IMR-90 (cell line): ENCODE data around the gene GPER1. TPM values are rescaled to one million over a fixed set of nuclear protein-coding genes. Genes with fewer than 3 reads are reported as not detected.

ENCODE experiments used
- ATAC-seq: fragments of 200-7000 bp; cut with Tn5 transposase; 2 replicates; pipeline ENCODE4 v1.9.1; 2020; ENCODE audit warnings: low read depth, mild to moderate bottlenecking, moderate library complexity
- BruUV-seq: library from RNA; stranded (reverse); fragments of 400-500 nt; replicated peaks from 2 replicates; lab custom pipeline; 2021; lab: Mats Ljungman, UMichigan
- CTCF ChIA-PET: fragments of 300-600 bp; formaldehyde crosslinking; extraction: SDS; loops from one replicate; lab custom pipeline; 2021; ENCODE audit warnings: antibody characterized with exemption; lab: Yijun Ruan, JAX
- POLR2A ChIA-PET: fragments of 300-600 bp; sonication (Branson Sonifier 250); formaldehyde crosslinking; loops from one replicate; lab custom pipeline; 2022; ENCODE audit warnings: antibody characterized with exemption; ENCODE audit not compliant: unreplicated experiment; lab: Charles Lee
- DNase-seq: peaks from one replicate; pipeline ENCODE4 v3.0.0; 2013
- H2AFZ ChIP-seq: replicated peaks from 2 replicates; pipeline ENCODE3; 2013; ENCODE audit warnings: low read length, mild to moderate bottlenecking; ENCODE audit not compliant: poor library complexity
- H2AK5ac ChIP-seq: 2 replicates; pipeline ENCODE4 v1.6.1; 2013; ENCODE audit warnings: low read depth, low read length, inconsistent platforms
- H2AK9ac ChIP-seq: replicated peaks from 2 replicates; pipeline ENCODE3; 2013; ENCODE audit warnings: mild to moderate bottlenecking, low read depth, low read length, moderate library complexity; ENCODE audit not compliant: poor library complexity
- H2BK120ac ChIP-seq: 2 replicates; pipeline ENCODE4 v1.6.1; 2013; ENCODE audit warnings: low read depth, low read length, inconsistent platforms
- H2BK15ac ChIP-seq: 3 replicates; pipeline ENCODE4 v1.6.1; 2013; ENCODE audit warnings: low read depth, low read length, inconsistent platforms
- H2BK20ac ChIP-seq: 2 replicates; pipeline ENCODE4 v1.6.1; 2013; ENCODE audit warnings: low read depth, mild to moderate bottlenecking, inconsistent platforms, low read length, moderate library complexity
- H2BK5ac ChIP-seq: 2 replicates; pipeline ENCODE4 v1.6.1; 2013; ENCODE audit warnings: mild to moderate bottlenecking, low read depth, low read length, inconsistent platforms; ENCODE audit not compliant: poor library complexity, severe bottlenecking
- H3K14ac ChIP-seq: replicated peaks from 2 replicates; pipeline ENCODE4 v1.6.1; 2013; ENCODE audit warnings: low read depth, low read length, inconsistent platforms
- H3K18ac ChIP-seq: 2 replicates; pipeline ENCODE4 v1.6.1; 2013; ENCODE audit warnings: low read depth, low read length, control low read depth
- H3K23ac ChIP-seq: 2 replicates; pipeline ENCODE4 v1.6.1; 2013; ENCODE audit warnings: low read depth, low read length, inconsistent platforms
- H3K27ac ChIP-seq: 2 replicates; pipeline ENCODE4 v1.5.1; 2013; ENCODE audit warnings: mild to moderate bottlenecking, control low read depth, low read length; ENCODE audit not compliant: insufficient read depth
- H3K27me3 ChIP-seq: 2 replicates; pipeline ENCODE4 v1.6.1; 2013; ENCODE audit warnings: low read length; ENCODE audit not compliant: control insufficient read depth, insufficient read depth
- H3K36me3 ChIP-seq: 2 replicates; pipeline ENCODE4 v1.6.1; 2013; ENCODE audit warnings: low read length, mixed read lengths; ENCODE audit not compliant: control insufficient read depth, insufficient read depth
- H3K4ac ChIP-seq: 2 replicates; pipeline ENCODE4 v1.6.1; 2013; ENCODE audit warnings: low read depth, low read length, inconsistent platforms
- H3K4me1 ChIP-seq: 2 replicates; pipeline ENCODE4 v1.6.1; 2013; ENCODE audit warnings: low read length, mixed read lengths; ENCODE audit not compliant: control insufficient read depth, insufficient read depth
- H3K4me2 ChIP-seq: 2 replicates; pipeline ENCODE4 v1.6.1; 2013; ENCODE audit warnings: low read depth, mild to moderate bottlenecking, control low read depth, low read length, moderate library complexity
- H3K4me3 ChIP-seq: 2 replicates; pipeline ENCODE4 v1.5.1; 2013; ENCODE audit warnings: low read depth, mild to moderate bottlenecking, control low read depth, low read length, moderate library complexity; ENCODE audit not compliant: insufficient read depth
- H3K56ac ChIP-seq: 2 replicates; pipeline ENCODE4 v1.6.1; 2013; ENCODE audit warnings: low read length, inconsistent platforms; ENCODE audit not compliant: insufficient read depth; ENCODE audit errors: extremely low read depth
- H3K79me1 ChIP-seq, 2 experiments: 2 replicates each; pipeline ENCODE4 v1.6.1; 2013; ENCODE audit warnings: low read length in 2 of 2, inconsistent platforms in 1 of 2, low read depth in 1 of 2
- H3K9ac ChIP-seq: 2 replicates; pipeline ENCODE4 v1.6.1; 2013; ENCODE audit warnings: low read depth, low read length, control low read depth
- H3K9me1 ChIP-seq: 2 replicates; pipeline ENCODE4 v1.6.1; 2013; ENCODE audit warnings: low read length, inconsistent platforms; ENCODE audit not compliant: insufficient read depth
- H3K9me3 ChIP-seq: 2 replicates; pipeline ENCODE4 v1.6.1; 2013; ENCODE audit warnings: low read length; ENCODE audit not compliant: control insufficient read depth, insufficient read depth
- H4K20me1 ChIP-seq: 2 replicates; pipeline ENCODE4 v1.6.1; 2013; ENCODE audit warnings: low read length, inconsistent platforms; ENCODE audit not compliant: insufficient read depth
- H4K5ac ChIP-seq: 2 replicates; pipeline ENCODE4 v1.6.1; 2013; ENCODE audit warnings: mild to moderate bottlenecking, low read depth, low read length, control low read depth
- H4K8ac ChIP-seq, 2 experiments: 2 replicates each; pipeline ENCODE4 v1.6.1; 2013; ENCODE audit warnings: low read depth in 2 of 2, low read length in 2 of 2, control low read depth in 1 of 2, inconsistent platforms in 1 of 2
- H4K91ac ChIP-seq: 2 replicates; pipeline ENCODE4 v1.6.1; 2013; ENCODE audit warnings: low read depth, low read length, inconsistent platforms; ENCODE audit not compliant: insufficient read depth
- CHD1 ChIP-seq: IDR thresholded peaks from 2 replicates; pipeline ENCODE4 v1.6.1; 2012; ENCODE audit warnings: low read depth, low read length, improper control_type of control experiment
- ELK1 ChIP-seq: fragments of 150-350 bp; IDR thresholded peaks from 2 replicates; pipeline ENCODE4 v1.6.1; 2016; ENCODE audit warnings: low read depth, mild to moderate bottlenecking, low read length, moderate library complexity, borderline replicate concordance
- MAZ ChIP-seq: IDR thresholded peaks from 2 replicates; pipeline ENCODE4 v1.6.1; 2012; ENCODE audit warnings: low read depth, mild to moderate bottlenecking, low read length, improper control_type of control experiment, moderate library complexity, borderline replicate concordance
- MXI1 ChIP-seq: IDR thresholded peaks from 2 replicates; pipeline ENCODE4 v1.6.1; 2012; ENCODE audit warnings: low read depth, mild to moderate bottlenecking, low read length, moderate library complexity, borderline replicate concordance
- NFE2L2 ChIP-seq: fragments of 150-350 bp; IDR thresholded peaks from 2 replicates; pipeline ENCODE4 v1.6.1; 2016; ENCODE audit warnings: low read depth, mild to moderate bottlenecking, low read length
- RCOR1 ChIP-seq: IDR thresholded peaks from 2 replicates; pipeline ENCODE4 v1.6.1; 2012; ENCODE audit warnings: mild to moderate bottlenecking, low read length, improper control_type of control experiment; ENCODE audit not compliant: insufficient replicate concordance
- SMC3 ChIP-seq: fragments of 150-350 bp; IDR thresholded peaks from 2 replicates; pipeline ENCODE4 v1.6.1; 2016; ENCODE audit warnings: low read depth, mild to moderate bottlenecking, antibody characterized with exemption, low read length, moderate library complexity
- USF2 ChIP-seq: fragments of 150-350 bp; IDR thresholded peaks from 2 replicates; pipeline ENCODE4 v1.6.1; 2017; ENCODE audit warnings: mild to moderate bottlenecking, antibody characterized with exemption, low read length, low read depth
- WGBS, 2 experiments: methylation state at CpG; one replicate each; pipeline versions ENCODE4 v1.1.5 to v1.1.7; 2013; ENCODE audit warnings: missing lambda C conversion rate in 2 of 2; ENCODE audit not compliant: insufficient read length in 1 of 2; ENCODE audit errors: extremely low coverage in 2 of 2; 5-methylcytosine and 5-hydroxymethylcytosine counted together
- dilution Hi-C: fragments of 300-500 bp; cut with HindIII; formaldehyde crosslinking; loops from one replicate; pipeline ENCODE4 v1.14.3; 2018; ENCODE audit warnings: low sequenced_read_pairs; ENCODE audit not compliant: unreplicated experiment
- in situ Hi-C: fragments of 300-500 bp; cut with MboI; formaldehyde crosslinking; loops from 3 replicates; pipeline ENCODE4 v1.14.3; 2019; ENCODE audit warnings: low sequenced_read_pairs, inconsistent platforms, mixed read lengths
- intact Hi-C: fragments of 100-400 bp; cut with micrococcal nuclease; formaldehyde crosslinking; loops from 2 replicates; pipeline ENCODE4 v1.10.0; 2022
- polyA plus RNA-seq, 3 experiments: library from polyadenylated mRNA; depleted of rRNA; stranded (reverse); fragments of >200 nt; gene quantifications; 2 replicates each; pipeline ENCODE4 v1.2.3, GENCODE V29; 2012; ENCODE audit warnings: low replicate concordance in 1 of 3
- total RNA-seq: library from RNA; depleted of rRNA; stranded (reverse); fragments of >200 nt; gene quantifications from 2 replicates; pipeline ENCODE4 v1.2.3, GENCODE V29; 2012

GPER1 gene
- total and polyA plus RNA-seq, 2 of the 4 experiments (the other 2 are of a cell fraction): 2.0 to 5.8 TPM

- no peaks in the 10 kb centered on the region for H3K9me3 ChIP-seq
- no peak overlapping the region for H3K14ac ChIP-seq
- H4K91ac ChIP-seq: no peak overlapping the region
- no TSS peak for BruUV-seq
- H2AK5ac ChIP-seq: no peak overlapping the region
- dilution Hi-C loops: no loop called here
- H2BK20ac ChIP-seq: no peak overlapping the region
- TF ChIP-seq MXI1 (no peak), USF2 (peak; percentile 38; the same call in 1 of the 2 replicates), SMC3 (no peak), ELK1 (no peak), MAZ (no peak), NFE2L2 (no peak), CHD1 (no peak), RCOR1 (no peak)
- no peak overlapping the region for H2BK5ac ChIP-seq
- peaks cover 9% of the 10 kb centered on the region; the same call in 1 of the 2 replicates for H4K20me1 ChIP-seq
- H2AK9ac ChIP-seq: no peak overlapping the region
- peaks cover 2% of the 10 kb centered on the region for H3K36me3 ChIP-seq
- no peak overlapping the region for H3K4me2 ChIP-seq
- no peak overlapping the region for H4K8ac ChIP-seq
- 0 out of 2 replicates have a peak, but pooled peaks have one; percentile 30 for ATAC-seq
- no peak overlapping the region for H2BK15ac ChIP-seq
- no peak overlapping the region for H4K5ac ChIP-seq
- CTCF ChIA-PET: no interaction called here
- no peak overlapping the region for H3K18ac ChIP-seq
- in situ Hi-C loops: no loop called here
- POLR2A ChIA-PET: no interaction called here
- 83% methylated on average over 1 of the region's 14 CpGs; no CpG with 5 or more reads in 1 of the 2 experiments for WGBS, 2 experiments
- no peak overlapping the region for H3K9ac ChIP-seq
- no peak overlapping the region for H3K23ac ChIP-seq
- H3K79me1 ChIP-seq: peaks cover 4 to 24% of the 10 kb centered on the region in 2 experiments
- H3K27ac ChIP-seq: no peak overlapping the region
- H3K4me3 ChIP-seq: no peak overlapping the region
- H3K4me1 ChIP-seq: peaks cover 2% of the 10 kb centered on the region; the same call in 1 of the 2 replicates
- no peak overlapping the region for H2BK120ac ChIP-seq
- no peak for DNase-seq
- no peak overlapping the region for H3K4ac ChIP-seq
- no peak overlapping the region for H3K56ac ChIP-seq
- peak overlapping the region; percentile 58 for H2AFZ ChIP-seq
- no peaks in the 10 kb centered on the region for H3K27me3 ChIP-seq
- intact Hi-C loops: no loop called here
- H3K9me1 ChIP-seq: no peaks in the 10 kb centered on the region; the same call in 1 of the 2 replicates
These were observed 12.5 kb downstream of the GPER1 start for GRCh38 chr7:1100386-1100785.
